Esophagus (tissue), 2 donors: ENCODE results near the gene WNT4. TPM values are rescaled to one million over a fixed set of nuclear protein-coding genes. Genes with fewer than 3 reads are reported as not detected.

Experiments used
- H3K27ac ChIP-seq, 2 donors: one replicate each; pipeline ENCODE4 v1.5.1; 2013; ENCODE audit warnings: low read depth in 2 of 2, mild to moderate bottlenecking in 2 of 2, inconsistent platforms in 1 of 2, low read length in 1 of 2, moderate library complexity in 1 of 2
- H3K27me3 ChIP-seq, 2 donors: one replicate each; pipeline ENCODE4 v1.6.1; 2013; ENCODE audit warnings: low read length in 2 of 2, control low read depth in 1 of 2, mild to moderate bottlenecking in 1 of 2; ENCODE audit not compliant: insufficient read depth in 2 of 2, control insufficient read depth in 1 of 2
- H3K36me3 ChIP-seq, 2 donors: one replicate each; pipeline ENCODE4 v1.6.1; 2013; ENCODE audit warnings: low read length in 1 of 2; ENCODE audit not compliant: control insufficient read depth in 2 of 2, insufficient read depth in 2 of 2
- H3K4me1 ChIP-seq, 2 donors: one replicate each; pipeline ENCODE4 v1.6.1; 2013; ENCODE audit warnings: low read length in 1 of 2; ENCODE audit not compliant: control insufficient read depth in 2 of 2, insufficient read depth in 2 of 2
- H3K4me3 ChIP-seq, 2 donors: one replicate each; pipeline ENCODE4 v1.5.1; 2013; ENCODE audit warnings: low read length in 2 of 2, mild to moderate bottlenecking in 2 of 2, low read depth in 1 of 2, moderate library complexity in 1 of 2
- H3K9me3 ChIP-seq, 2 donors: one replicate each; pipeline ENCODE4 v1.6.1; 2013; ENCODE audit warnings: mild to moderate bottlenecking in 2 of 2, low read depth in 1 of 2, low read length in 1 of 2, moderate library complexity in 1 of 2; ENCODE audit not compliant: control insufficient read depth in 2 of 2, insufficient read depth in 1 of 2
- WGBS, 2 donors: extraction: QIAGEN DNeasy Blood & Tissue Kit; methylation state at CpG; one replicate each; pipeline ENCODE4 v1.1.7; 2013; 5-methylcytosine and 5-hydroxymethylcytosine counted together
- polyA plus RNA-seq, 2 donors: library from polyadenylated mRNA; stranded (reverse); fragments of 200-250 nt; gene quantifications; one replicate each; pipeline ENCODE4 v1.2.3, GENCODE V29; 2013
- donor health status: healthy with polysubstance abuse.
- donor health status: Bipolar disorder and iron deficiency.

The WNT4 gene
- polyA plus RNA-seq, 2 donors = 9.4 to 15.6 TPM

GRCh38 chr1:22182715-22183114 is 39.8 kb upstream of the WNT4 start:
- Histone ChIP-seq H3K9me3 (no peaks in the 10 kb centered on the region), H3K36me3 (no peaks in the 10 kb centered on the region), H3K27me3 (no peaks in the 10 kb centered on the region), H3K4me3 (no peak overlapping the region), H3K27ac (no peak overlapping the region), H3K4me1 (peaks cover 0 to 3% of the 10 kb centered on the region in 2 donors)
- WGBS, 2 donors = 38 to 44% methylated on average over 11 of the region's 11 CpGs

GRCh38 chr1:22179197-22179803 is 36.4 kb upstream of the WNT4 start:
- Histone ChIP-seq H3K9me3 (no peaks in the 10 kb centered on the region), H3K4me1 (peaks cover 0 to 3% of the 10 kb centered on the region in 2 donors), H3K36me3 (no peaks in the 10 kb centered on the region), H3K4me3 (no peak overlapping the region), H3K27me3 (no peaks in the 10 kb centered on the region), H3K27ac (no peak overlapping the region)
- WGBS, 2 donors = 97% methylated on average over 2 of the region's 2 CpGs

- 68 to 69% methylated on average over 9 of the region's 9 CpGs for WGBS, 2 donors
- H3K27ac ChIP-seq = no peak overlapping the region
- no peaks in the 10 kb centered on the region for H3K36me3 ChIP-seq
- H3K4me3 ChIP-seq = no peak overlapping the region
- peaks cover 0 to 3% of the 10 kb centered on the region in 2 donors for H3K4me1 ChIP-seq
- H3K9me3 ChIP-seq = no peaks in the 10 kb centered on the region
- H3K27me3 ChIP-seq = no peaks in the 10 kb centered on the region
Observed at GRCh38 chr1:22177354-22178003, 34.6 kb upstream of the WNT4 start.

- 37 to 38% methylated on average over 5 of the region's 5 CpGs for WGBS, 2 donors
Observed at GRCh38 chr1:22176258-22176657, 33.4 kb upstream of the WNT4 start.

GRCh38 chr1:22174446-22175220 is 31.7 kb upstream of the WNT4 start:
- Histone ChIP-seq H3K4me1 (peaks cover 0 to 9% of the 10 kb centered on the region in 2 donors), H3K36me3 (no peaks in the 10 kb centered on the region), H3K4me3 (no peak overlapping the region), H3K9me3 (no peaks in the 10 kb centered on the region), H3K27ac (no peak overlapping the region), H3K27me3 (no peaks in the 10 kb centered on the region)
- 88% methylated on average over 9 of the region's 9 CpGs for WGBS, 2 donors

More at GRCh38 chr1:22176258-22176657, 33.4 kb upstream of the WNT4 start:
- H3K27me3 ChIP-seq = no peaks in the 10 kb centered on the region
- no peaks in the 10 kb centered on the region for H3K36me3 ChIP-seq
- no peak overlapping the region for H3K27ac ChIP-seq
- peaks cover 0 to 9% of the 10 kb centered on the region in 2 donors for H3K4me1 ChIP-seq
- H3K9me3 ChIP-seq = no peaks in the 10 kb centered on the region
- H3K4me3 ChIP-seq = no peak overlapping the region

GRCh38 chr1:22171951-22172715 is 29.2 kb upstream of the WNT4 start:
- Histone ChIP-seq H3K4me1 (peaks cover 0 to 16% of the 10 kb centered on the region in 2 donors), H3K27me3 (no peaks in the 10 kb centered on the region), H3K4me3 (no peak overlapping the region), H3K27ac (no peak overlapping the region), H3K36me3 (no peaks in the 10 kb centered on the region), H3K9me3 (no peaks in the 10 kb centered on the region)
- WGBS, 2 donors = 52 to 58% methylated on average over 18 of the region's 18 CpGs

- no peaks in the 10 kb centered on the region for H3K27me3 ChIP-seq
- H3K36me3 ChIP-seq = no peaks in the 10 kb centered on the region
- 91 to 93% methylated on average over 4 of the region's 4 CpGs for WGBS, 2 donors
- no peak overlapping the region for H3K27ac ChIP-seq
- H3K4me3 ChIP-seq = no peak overlapping the region
- H3K9me3 ChIP-seq = no peaks in the 10 kb centered on the region
- H3K4me1 ChIP-seq = peaks cover 0 to 18% of the 10 kb centered on the region in 2 donors
Observed at GRCh38 chr1:22169816-22170215, 26.9 kb upstream of the WNT4 start.

GRCh38 chr1:22168412-22168973 is 25.6 kb upstream of the WNT4 start:
- H3K27ac ChIP-seq = no peak overlapping the region
- H3K9me3 ChIP-seq = no peaks in the 10 kb centered on the region
- H3K4me1 ChIP-seq = peaks cover 0 to 18% of the 10 kb centered on the region in 2 donors
- no peaks in the 10 kb centered on the region for H3K36me3 ChIP-seq
- no peaks in the 10 kb centered on the region for H3K27me3 ChIP-seq
- no peak overlapping the region for H3K4me3 ChIP-seq
- WGBS, 2 donors = 44 to 59% methylated on average over 4 of the region's 4 CpGs

GRCh38 chr1:22166439-22166838 is 23.5 kb upstream of the WNT4 start:
- H3K4me1 ChIP-seq = peaks cover 0 to 11% of the 10 kb centered on the region in 2 donors
- no peak overlapping the region for H3K4me3 ChIP-seq
- 86 to 87% methylated on average over 1 of the region's 1 CpG for WGBS, 2 donors
- no peaks in the 10 kb centered on the region for H3K9me3 ChIP-seq
- H3K36me3 ChIP-seq = no peaks in the 10 kb centered on the region
- H3K27ac ChIP-seq = no peak overlapping the region
- no peaks in the 10 kb centered on the region for H3K27me3 ChIP-seq
